ENCODE data around the gene SLC16A8.

SLC16A8 gene

GRCh38 chr22:38112381-38112780, 28.4 kb upstream of the SLC16A8 start:
- DNase-seq (ENCODE audit: low read depth in 2 of 2): no peak

DNA sequence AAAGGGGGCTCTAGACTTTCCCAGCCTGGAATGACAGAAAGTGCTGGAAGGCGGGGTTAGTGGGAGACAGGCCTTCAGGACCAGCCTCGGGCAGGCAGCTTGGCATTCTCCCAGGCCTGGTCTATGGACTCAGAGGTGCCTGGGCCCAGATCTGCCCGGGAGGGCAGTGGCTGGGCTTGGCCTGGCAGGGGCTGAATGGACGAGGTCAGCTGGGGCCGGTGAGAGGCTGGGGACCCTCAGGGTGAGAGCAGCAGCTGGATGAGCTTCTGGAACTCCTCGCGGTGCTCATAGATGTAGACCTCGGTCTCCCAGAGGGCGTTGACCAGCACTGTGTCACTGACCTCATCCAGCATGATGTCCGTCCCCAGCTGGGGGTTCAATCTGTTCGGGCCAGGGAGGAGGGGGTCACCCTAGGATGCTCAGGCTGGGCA, 28.0 kb upstream of the SLC16A8 start:
- no peak for DNase-seq (ENCODE audit: low read depth in 2 of 2)

DNA sequence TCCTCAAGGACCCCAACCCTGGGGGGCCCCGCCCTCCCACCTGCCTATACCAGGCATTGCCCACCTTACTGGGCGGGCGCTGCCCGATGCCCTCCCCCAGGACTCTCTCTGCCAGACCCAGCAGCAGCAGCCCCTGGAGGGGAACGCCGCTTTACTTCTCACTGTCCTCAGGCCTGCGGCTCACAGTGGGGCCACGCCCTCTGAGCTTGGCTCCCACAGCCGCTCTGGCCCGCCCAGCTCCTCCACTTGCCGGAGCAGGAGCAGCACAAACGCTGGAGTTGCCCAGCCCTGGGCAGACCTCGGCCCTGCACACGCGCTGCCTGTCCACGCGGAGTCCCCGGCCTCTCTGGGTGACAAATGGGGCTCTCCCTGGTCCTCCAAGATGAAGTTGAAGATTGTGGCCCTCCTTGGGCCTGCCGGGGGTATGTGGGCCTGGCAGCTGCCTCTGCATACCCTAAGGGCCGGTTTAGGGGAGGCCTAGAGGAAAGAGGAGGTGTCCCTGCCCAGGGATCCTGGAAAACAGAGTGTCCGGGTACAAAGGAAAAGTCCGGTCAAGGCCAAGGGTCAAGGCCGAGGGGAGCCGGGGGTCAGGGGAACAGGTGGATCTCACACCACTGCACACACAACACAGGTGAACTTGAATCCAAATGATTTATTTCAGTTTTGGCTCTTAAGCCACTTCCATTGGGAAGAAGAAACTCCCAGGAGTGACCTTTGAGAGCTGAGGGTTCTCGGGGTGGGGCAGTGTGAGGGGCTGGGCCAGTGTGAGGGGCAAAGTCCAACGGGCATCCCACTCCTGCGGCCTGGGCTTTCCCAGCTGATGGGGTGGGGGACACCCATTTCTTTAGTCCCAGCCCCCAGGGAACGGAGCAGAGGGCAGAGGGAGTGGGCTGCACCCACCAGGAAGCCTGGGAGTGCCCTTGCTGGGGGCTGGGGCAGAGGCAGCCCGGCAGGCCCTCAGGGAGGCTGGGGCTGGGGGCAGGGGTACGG, 27.2 kb upstream of the SLC16A8 start:
- no peak for DNase-seq (ENCODE audit: low read depth in 2 of 2)

- DNase-seq (ENCODE audit: low read depth in 2 of 2): no peak
These were observed 26.3 kb upstream of the SLC16A8 start, which contains the start of gene BAIAP2L2 for GRCh38 chr22:38110008-38110862. Gene BAIAP2L2, minus strand, starts transcription at chr22:38110684. Its CDS starts 159 bp downstream, at chr22:38110525.

GRCh38 chr22:38109371-38110001, 25.5 kb upstream of the SLC16A8 start:
- no peak for DNase-seq (ENCODE audit: low read depth in 2 of 2)

GRCh38 chr22:38108561-38109319, 24.8 kb upstream of the SLC16A8 start:
- no peak for DNase-seq (ENCODE audit: low read depth in 2 of 2)

DNA sequence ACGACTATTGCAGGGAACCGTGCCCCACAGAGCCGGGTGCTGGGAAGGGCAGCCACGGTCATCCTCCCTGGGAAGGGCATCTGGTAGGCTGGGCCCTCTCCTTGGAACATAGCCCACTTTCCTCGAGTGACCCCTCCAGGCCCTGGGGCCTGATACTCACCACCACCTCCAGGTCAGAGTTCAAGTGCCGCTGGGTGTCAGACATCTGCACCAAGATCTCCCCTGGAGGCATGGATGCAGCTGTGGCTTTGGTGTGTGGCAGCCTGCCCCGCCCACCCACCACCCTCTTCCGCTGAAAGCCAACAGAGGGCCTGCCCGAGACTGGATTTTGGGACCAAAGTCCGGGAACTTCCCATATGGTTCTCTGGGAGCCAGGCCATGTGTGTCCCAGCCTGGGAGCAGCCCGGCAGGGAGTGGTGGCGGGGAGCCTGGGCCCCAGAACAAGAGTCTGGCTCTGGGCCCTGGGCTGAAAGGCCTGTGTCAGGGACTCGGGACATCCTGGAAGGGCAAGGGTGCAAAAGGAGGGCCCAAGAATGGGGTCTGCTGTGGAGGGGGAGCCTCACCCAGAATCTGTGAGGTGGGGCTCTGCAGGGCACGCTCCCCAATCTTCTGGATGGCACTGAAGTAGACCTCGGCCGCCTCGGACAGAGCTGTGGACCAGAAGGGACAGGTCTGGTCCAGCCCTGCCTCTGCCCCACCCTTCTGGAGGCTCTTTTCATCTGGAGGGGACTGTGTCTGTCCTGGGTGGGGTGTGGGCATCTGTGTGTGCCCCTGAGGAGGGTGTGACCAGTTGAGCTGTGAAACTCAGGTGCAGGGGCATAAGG, 23.9 kb upstream of the SLC16A8 start:
- DNase-seq (ENCODE audit: low read depth in 2 of 2): no peak

DNA sequence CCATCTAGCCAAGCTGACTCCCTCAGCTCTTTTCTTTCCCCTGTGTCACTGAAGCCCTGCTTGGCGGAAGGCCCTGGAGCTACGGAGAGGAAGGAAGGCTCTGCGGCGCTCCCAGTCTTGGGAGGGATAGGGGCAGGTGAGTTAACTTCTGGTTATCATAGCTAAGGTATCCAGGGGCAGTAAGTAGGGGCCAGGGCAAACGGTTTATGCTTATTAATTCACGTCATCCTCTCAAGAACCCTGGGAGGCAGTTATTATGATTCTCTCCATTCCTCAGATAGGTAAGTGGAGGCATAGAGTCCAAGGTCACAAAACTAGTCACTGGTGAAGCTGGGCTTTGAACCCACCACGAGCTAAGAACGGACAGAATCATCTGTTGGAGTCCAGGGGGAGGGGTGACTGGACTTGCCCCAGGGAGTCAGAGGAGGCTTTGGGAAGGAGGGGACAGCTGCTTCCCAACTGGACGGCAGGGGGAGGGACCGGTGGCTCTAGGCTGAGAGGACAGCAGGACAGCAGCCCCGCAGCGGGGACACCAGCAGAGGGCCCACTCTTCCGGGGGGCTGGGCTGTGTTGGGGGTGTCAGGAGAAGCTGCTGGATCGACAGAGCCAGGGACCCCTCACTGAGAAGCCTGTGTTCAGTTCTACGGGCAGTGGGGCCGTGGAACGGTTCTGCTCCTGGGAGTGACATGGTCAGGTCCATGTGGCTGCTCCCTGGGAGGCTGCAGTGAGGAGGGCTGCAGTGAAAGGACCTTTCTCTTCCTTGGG, 23.0 kb upstream of the SLC16A8 start:
- no peak for DNase-seq (ENCODE audit: low read depth in 2 of 2)

GRCh38 chr22:38104084-38104483, 20.1 kb upstream of the SLC16A8 start:
- no peak for DNase-seq (ENCODE audit: low read depth in 2 of 2)

- DNase-seq (ENCODE audit: low read depth in 2 of 2): no peak
These were observed 19.7 kb upstream of the SLC16A8 start for GRCh38 chr22:38103641-38104040.

DNA sequence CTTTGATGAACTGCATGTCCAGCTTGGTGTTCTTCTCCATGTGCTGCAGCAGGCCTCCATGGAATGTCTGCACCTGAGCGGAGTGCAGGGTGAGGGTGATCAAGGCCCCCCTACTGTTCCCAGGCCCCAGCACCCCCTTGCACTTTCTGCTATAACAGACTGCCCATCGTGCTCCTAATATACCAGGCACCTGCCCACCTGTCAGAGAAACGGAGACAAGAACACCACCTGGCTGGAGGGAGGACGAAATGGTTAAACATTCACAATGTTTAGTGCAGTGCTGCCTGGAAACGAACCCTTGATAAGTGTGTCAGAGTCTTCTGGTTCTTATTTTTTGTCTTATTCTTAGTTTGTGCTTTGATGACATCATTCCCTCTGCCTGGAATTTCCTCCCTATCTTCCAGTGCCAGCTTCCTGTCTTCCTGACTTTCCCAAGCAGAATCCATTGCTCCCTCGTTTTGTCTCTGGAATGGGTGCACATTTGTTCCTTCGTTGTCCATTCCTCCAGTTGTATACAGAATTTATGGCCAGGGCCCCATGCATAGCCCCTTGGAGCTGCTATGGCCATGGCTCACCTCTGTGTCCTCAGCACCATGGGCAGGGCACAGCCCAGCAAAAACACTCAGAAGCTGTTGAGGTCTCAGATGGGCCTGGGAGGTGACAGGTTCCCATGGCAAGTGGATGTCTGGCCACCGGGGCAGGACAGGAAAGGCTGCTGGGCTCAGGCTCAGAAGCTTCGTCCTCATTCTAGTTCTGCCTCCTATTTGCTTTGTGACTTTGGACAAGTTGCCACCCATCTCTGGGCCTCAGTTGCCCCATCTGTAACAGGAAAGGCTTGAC, 14.6 kb upstream of the SLC16A8 start:
- no peak for DNase-seq (ENCODE audit: low read depth in 2 of 2)

GRCh38 chr22:38097557-38098409, 13.8 kb upstream of the SLC16A8 start:
- DNase-seq (ENCODE audit: low read depth in 2 of 2): no peak

- no peak for DNase-seq (ENCODE audit: low read depth in 2 of 2)
These were observed 13.1 kb upstream of the SLC16A8 start for GRCh38 chr22:38097058-38097457.

- no peak for DNase-seq (ENCODE audit: low read depth in 2 of 2)
These were observed 5.5 kb upstream of the SLC16A8 start for GRCh38 chr22:38089474-38089851.

DNA sequence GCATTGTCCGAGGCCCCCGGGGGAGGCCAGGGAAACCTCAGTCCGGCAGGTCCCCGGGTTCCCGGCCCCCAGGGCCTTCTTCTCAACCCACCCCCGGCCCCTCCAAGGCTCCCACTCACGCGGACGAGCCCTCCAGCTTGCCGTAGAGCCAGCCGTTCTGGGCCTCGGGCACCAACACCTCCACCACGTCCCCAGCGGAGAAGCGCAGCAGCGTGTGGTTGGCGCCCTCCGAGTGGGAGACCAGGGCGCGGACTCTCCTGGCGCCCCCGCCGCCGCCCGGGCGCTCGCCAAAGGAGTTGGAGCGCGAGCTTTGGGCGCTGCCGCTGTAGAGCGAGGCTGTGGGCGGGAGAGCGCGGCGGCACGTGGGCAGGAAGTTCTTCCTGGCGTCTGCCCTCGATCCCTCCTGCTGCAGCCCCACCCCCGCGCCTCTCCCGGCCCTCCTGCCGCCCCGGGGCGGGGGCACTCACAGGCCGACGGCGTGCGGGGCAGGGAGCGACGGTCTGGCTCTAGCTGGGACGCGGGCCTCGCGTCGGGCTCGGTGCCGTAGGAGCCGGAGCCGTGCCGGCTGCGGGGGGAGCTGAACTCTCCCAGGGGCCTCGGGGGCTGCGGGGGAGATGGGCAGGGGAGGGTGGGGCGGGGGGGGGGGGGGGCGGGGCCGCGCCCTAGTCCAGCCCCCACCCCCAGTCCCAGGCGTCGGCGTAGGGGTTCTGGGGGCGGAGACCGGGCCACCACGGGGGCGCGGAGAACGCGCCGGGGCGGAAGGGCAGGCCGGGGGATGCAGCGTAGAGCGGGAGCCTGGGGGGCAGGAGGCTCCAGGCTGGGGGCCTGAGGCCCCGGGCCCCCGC, 4.9 kb upstream of the SLC16A8 start:
- DNase-seq (ENCODE audit: low read depth in 2 of 2): no peak

DNA sequence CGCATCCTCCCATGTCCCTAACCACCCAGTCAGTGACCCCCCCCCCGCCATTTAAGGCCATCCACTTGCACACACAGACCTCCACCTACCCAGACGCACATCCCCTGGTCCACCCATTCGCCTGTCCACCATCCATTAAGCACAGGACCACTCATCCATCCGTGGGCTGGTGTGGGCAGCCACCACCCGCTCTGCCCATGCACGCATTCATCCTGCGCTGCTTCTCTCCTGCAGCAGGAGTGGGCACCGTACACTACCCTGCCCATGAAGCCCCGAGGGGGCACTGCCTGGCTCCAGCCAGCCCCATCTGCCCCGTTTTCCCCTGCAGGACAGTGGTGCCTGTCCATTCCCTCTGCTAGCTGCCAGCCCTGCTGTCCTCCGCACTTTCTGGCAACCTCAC, 3.9 kb upstream of the SLC16A8 start:
- DNase-seq (ENCODE audit: low read depth in 2 of 2): no peak

DNA sequence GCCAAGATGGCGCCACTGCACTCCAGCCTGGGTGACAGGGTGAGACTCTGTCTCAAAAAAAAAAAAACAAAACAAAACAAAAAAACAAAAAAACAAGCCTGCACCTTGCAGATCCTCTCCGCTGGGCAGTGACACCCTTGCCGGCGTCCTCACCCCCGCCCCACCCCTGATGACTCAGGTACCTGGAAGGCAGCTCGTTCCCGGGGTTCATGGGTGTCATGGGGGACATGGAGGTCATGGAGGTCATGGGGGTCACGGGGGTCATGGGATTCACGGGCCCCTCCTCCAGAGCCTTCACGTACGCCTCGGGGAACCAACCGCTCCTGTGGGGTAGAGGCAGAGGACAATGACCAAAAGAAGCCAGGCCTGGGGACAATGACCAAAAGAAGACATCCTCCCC, 3.0 kb upstream of the SLC16A8 start:
- no peak for DNase-seq (ENCODE audit: low read depth in 2 of 2)

Measured in activated CD8-positive, alpha-beta memory T cell treated with anti-CD3 and anti-CD28 coated beads for 4 hours (primary cell).